GM23338 (cell line): ENCODE results near the gene APBA2.

Source experiments
- CREB1 ChIP-seq: fragments of 250-450 bp; sonication (Bioruptor Pico); IDR thresholded peaks from 2 replicates; pipeline ENCODE4 v1.5.0; 2020; ENCODE audit warnings: low read depth, mild to moderate bottlenecking, moderate library complexity
- CTCF ChIP-seq, 2 experiments: fragments of 200-600 bp in 1 of 2; sonication (generic) in 1 of 2; conservative IDR thresholded peaks; 2 replicates each; pipeline versions ENCODE4 v1.5.1 to v1.6.1; 2016 to 2017; ENCODE audit warnings: antibody characterized with exemption in 2 of 2, low read depth in 2 of 2, mild to moderate bottlenecking in 2 of 2, moderate library complexity in 1 of 2
- ETS1 ChIP-seq: IDR thresholded peaks from 2 replicates; pipeline ENCODE4 v1.6.1; 2016; ENCODE audit warnings: antibody characterized with exemption
- EZH2 ChIP-seq: fragments of 200-600 bp; sonication (generic); IDR thresholded peaks from one replicate; pipeline ENCODE4 v1.8.0; 2017; ENCODE audit warnings: antibody characterized with exemption, mild to moderate bottlenecking, low read depth; ENCODE audit not compliant: unreplicated experiment
- EZH2phosphoT487 ChIP-seq: fragments of 200-600 bp; sonication (generic); IDR thresholded peaks from one replicate; pipeline ENCODE4 v1.8.1; 2018; ENCODE audit warnings: antibody characterized with exemption; ENCODE audit not compliant: unreplicated experiment
- JUNB ChIP-seq: IDR thresholded peaks from one replicate; pipeline ENCODE4 v1.6.1; 2016; ENCODE audit warnings: antibody characterized with exemption; ENCODE audit not compliant: unreplicated experiment
- NANOG ChIP-seq: IDR thresholded peaks from 2 replicates; pipeline ENCODE4 v1.6.1; 2016; ENCODE audit warnings: antibody characterized with exemption, borderline replicate concordance
- POLR2AphosphoS5 ChIP-seq: IDR thresholded peaks from 2 replicates; pipeline ENCODE4 v1.6.1; 2016; ENCODE audit warnings: antibody characterized with exemption, low read depth
- STAT1 ChIP-seq: IDR thresholded peaks from one replicate; pipeline ENCODE4 v1.6.1; 2016; ENCODE audit warnings: antibody characterized with exemption; ENCODE audit not compliant: unreplicated experiment
- ZNF114 ChIP-seq: fragments of 250-450 bp; sonication (Bioruptor Pico); IDR thresholded peaks from 2 replicates; pipeline ENCODE4 v1.5.0; 2020; ENCODE audit warnings: mild to moderate bottlenecking, moderate library complexity
- ZNF331 ChIP-seq: fragments of 250-450 bp; sonication (Bioruptor Pico); IDR thresholded peaks from 2 replicates; pipeline ENCODE4 v1.5.0; 2020; ENCODE audit warnings: low read depth, mild to moderate bottlenecking, moderate library complexity
- TF ChIP-seq, protein P1 (sequence below): IDR thresholded peaks from one replicate; pipeline ENCODE4 v1.6.1; 2018; ENCODE audit warnings: antibody characterized with exemption; ENCODE audit not compliant: unreplicated experiment

GRCh38 chr15:29104566-29104880 is 218.7 kb downstream of the APBA2 start:
- TF ChIP-seq, protein P1, sequence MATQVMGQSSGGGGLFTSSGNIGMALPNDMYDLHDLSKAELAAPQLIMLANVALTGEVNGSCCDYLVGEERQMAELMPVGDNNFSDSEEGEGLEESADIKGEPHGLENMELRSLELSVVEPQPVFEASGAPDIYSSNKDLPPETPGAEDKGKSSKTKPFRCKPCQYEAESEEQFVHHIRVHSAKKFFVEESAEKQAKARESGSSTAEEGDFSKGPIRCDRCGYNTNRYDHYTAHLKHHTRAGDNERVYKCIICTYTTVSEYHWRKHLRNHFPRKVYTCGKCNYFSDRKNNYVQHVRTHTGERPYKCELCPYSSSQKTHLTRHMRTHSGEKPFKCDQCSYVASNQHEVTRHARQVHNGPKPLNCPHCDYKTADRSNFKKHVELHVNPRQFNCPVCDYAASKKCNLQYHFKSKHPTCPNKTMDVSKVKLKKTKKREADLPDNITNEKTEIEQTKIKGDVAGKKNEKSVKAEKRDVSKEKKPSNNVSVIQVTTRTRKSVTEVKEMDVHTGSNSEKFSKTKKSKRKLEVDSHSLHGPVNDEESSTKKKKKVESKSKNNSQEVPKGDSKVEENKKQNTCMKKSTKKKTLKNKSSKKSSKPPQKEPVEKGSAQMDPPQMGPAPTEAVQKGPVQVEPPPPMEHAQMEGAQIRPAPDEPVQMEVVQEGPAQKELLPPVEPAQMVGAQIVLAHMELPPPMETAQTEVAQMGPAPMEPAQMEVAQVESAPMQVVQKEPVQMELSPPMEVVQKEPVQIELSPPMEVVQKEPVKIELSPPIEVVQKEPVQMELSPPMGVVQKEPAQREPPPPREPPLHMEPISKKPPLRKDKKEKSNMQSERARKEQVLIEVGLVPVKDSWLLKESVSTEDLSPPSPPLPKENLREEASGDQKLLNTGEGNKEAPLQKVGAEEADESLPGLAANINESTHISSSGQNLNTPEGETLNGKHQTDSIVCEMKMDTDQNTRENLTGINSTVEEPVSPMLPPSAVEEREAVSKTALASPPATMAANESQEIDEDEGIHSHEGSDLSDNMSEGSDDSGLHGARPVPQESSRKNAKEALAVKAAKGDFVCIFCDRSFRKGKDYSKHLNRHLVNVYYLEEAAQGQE, result no peak
- TF ChIP-seq EZH2, result no peak
- TF ChIP-seq POLR2AphosphoS5, result no peak
- no peak for TF ChIP-seq CTCF (conservative IDR thresholded peaks at IDR 0.05; ENCODE audit: low read depth in 2 of 2)
- no peak for TF ChIP-seq EZH2phosphoT487
- TF ChIP-seq CREB1 (CRISPR knock-in tag), result no peak
- no peak for TF ChIP-seq NANOG
- no peak for TF ChIP-seq ZNF114 (CRISPR knock-in tag)
- no peak for TF ChIP-seq ZNF331 (CRISPR knock-in tag)
- TF ChIP-seq STAT1, result no peak
- TF ChIP-seq JUNB, result no peak
- TF ChIP-seq ETS1, result no peak
